ENCODE data around the gene ING5. TPM values are rescaled to one million over a fixed set of nuclear protein-coding genes. Genes with fewer than 3 reads are reported as not detected.

The ING5 gene
- total and polyA plus RNA-seq, 2 donors (not counting 3 experiments of a cell fraction or from before 2014, with no cell fraction given): 24.5 to 33.4 TPM

- Histone ChIP-seq H3K79me2 (ENCODE audit: control insufficient read depth, insufficient read depth, low read length) (no peaks in the 10 kb centered on the region), H3K4me2 (ENCODE audit: insufficient read depth, low read length) (no peak overlapping the region), H3K36me3 (ENCODE audit: control insufficient read depth in 2 of 2, extremely low read depth in 1 of 2, insufficient read depth in 2 of 2, low read length in 2 of 2) (peaks cover 0 to 13% of the 10 kb centered on the region in 2 experiments), H2AFZ (ENCODE audit: low read depth, low read length) (no peak overlapping the region), H3K4me1 (ENCODE audit: control insufficient read depth, extremely low read depth, insufficient read depth, low read length) (no peaks in the 10 kb centered on the region), H3K9ac (replicated peaks; ENCODE audit: extremely low read depth, insufficient read depth, low read length) (no peak overlapping the region), H3K4me3 (replicated peaks in 1 of 3; ENCODE audit: insufficient read depth in 1 of 3, low read depth in 1 of 3, low read length in 3 of 3) (no peak overlapping the region), H4K20me1 (replicated peaks; ENCODE audit: control insufficient read depth, extremely low read depth, insufficient read depth, low read length) (no peaks in the 10 kb centered on the region), H3K27ac (ENCODE audit: insufficient read depth, low read depth, low read length) (no peak overlapping the region), H3K27me3 (ENCODE audit: control insufficient read depth in 2 of 2, insufficient read depth in 2 of 2, low read length in 2 of 2) (no peaks in the 10 kb centered on the region), H3K9me3 (replicated peaks; ENCODE audit: control insufficient read depth, insufficient read depth, low read length) (no peaks in the 10 kb centered on the region), H3K9me1 (replicated peaks; ENCODE audit: control insufficient read depth, extremely low read depth, insufficient read depth, low read length) (no peaks in the 10 kb centered on the region)
- no TSS peak for BruUV-seq (replicated peaks)
- POLR2A ChIA-PET: no interaction called here
- DNase-seq (ENCODE audit: low read depth, low spot score) (no peak), FAIRE-seq (no peak)
- intact Hi-C loops (cut with micrococcal nuclease): no loop called here
- dilution Hi-C loops (cut with MboI; ENCODE audit: extremely low pct_ligation_motif_present, low sequenced_read_pairs): no loop called here
- CTCF ChIA-PET: no interaction called here
- no peak for TF ChIP-seq FOS (IDR thresholded peaks at IDR 0.05; ENCODE audit: borderline replicate concordance, insufficient read depth, low read length)
- no peak for TF ChIP-seq MAX (IDR thresholded peaks at IDR 0.05; ENCODE audit: insufficient read depth, insufficient read length)
- no peak for TF ChIP-seq EZH2 (IDR thresholded peaks at IDR 0.05; ENCODE audit: borderline replicate concordance, low read depth, low read length, severe bottlenecking)
- no peak for TF ChIP-seq JUN (IDR thresholded peaks at IDR 0.05; ENCODE audit: borderline replicate concordance, insufficient read depth, insufficient read length, low read depth)
- no peak for TF ChIP-seq CTCF (IDR thresholded peaks at IDR 0.05; ENCODE audit: extremely low read depth in 1 of 2, insufficient read depth in 1 of 2, low read depth in 1 of 2, low read length in 2 of 2)
- TF ChIP-seq MYC (IDR thresholded peaks at IDR 0.05; ENCODE audit: low read depth, low read length): no peak
- TF ChIP-seq GATA2 (IDR thresholded peaks at IDR 0.05; ENCODE audit: insufficient read depth, insufficient read length, low read depth, low read length): no peak
- no peak for TF ChIP-seq POLR2A (IDR thresholded peaks at IDR 0.05; ENCODE audit: low read depth, low read length)
- TF ChIP-seq POLR2AphosphoS5 (IDR thresholded peaks at IDR 0.05; ENCODE audit: insufficient read depth, low read depth, low read length): no peak
These were observed 49.9 kb downstream of the ING5 start for GRCh38 chr2:241751776-241752175.

All from endothelial cell of umbilical vein (primary cell).